Stomach smooth muscle (tissue), 2 donors: ENCODE measurements around the gene ARID1B.

Experiments used
- H3K27ac ChIP-seq: one replicate; pipeline ENCODE4 v1.7.0; 2013; ENCODE audit warnings: mild to moderate bottlenecking, low read length, inconsistent platforms
- H3K27me3 ChIP-seq, 2 donors: one replicate each; pipeline ENCODE4 v1.7.0; 2013; ENCODE audit warnings: low read length in 2 of 2; ENCODE audit not compliant: insufficient read depth in 2 of 2, control insufficient read depth in 1 of 2
- H3K36me3 ChIP-seq, 2 donors: one replicate each; pipeline ENCODE4 v1.7.0; 2013; ENCODE audit warnings: low read length in 2 of 2; ENCODE audit not compliant: control insufficient read depth in 2 of 2, insufficient read depth in 2 of 2
- H3K4me1 ChIP-seq: one replicate; pipeline ENCODE4 v1.7.0; 2013; ENCODE audit warnings: low read length; ENCODE audit not compliant: control insufficient read depth, insufficient read depth
- H3K4me3 ChIP-seq, 2 donors: one replicate each; pipeline ENCODE4 v1.7.0; 2013; ENCODE audit warnings: low read length in 2 of 2
- H3K9ac ChIP-seq, 2 donors: one replicate each; pipeline ENCODE4 v1.7.0; 2013; ENCODE audit warnings: low read length in 2 of 2, mild to moderate bottlenecking in 1 of 2
- H3K9me3 ChIP-seq, 2 donors: one replicate each; pipeline ENCODE4 v1.7.0; 2013; ENCODE audit warnings: low read length in 2 of 2; ENCODE audit not compliant: control insufficient read depth in 2 of 2
- donor health status: healthy.
- donor health status: Pancreatic carcinoma.

Gene ARID1B

GRCh38 chr6:157021993-157022740, 245.0 kb downstream of the ARID1B start:
- H3K36me3 ChIP-seq: no peaks in the 10 kb centered on the region
- peaks cover 8% of the 10 kb centered on the region for H3K4me1 ChIP-seq
- peak overlapping the region; percentile 95 for H3K27ac ChIP-seq
- H3K9ac ChIP-seq: peak overlapping the region; percentile 89 to 93
- H3K9me3 ChIP-seq: no peaks in the 10 kb centered on the region
- peak overlapping the region; percentile 75 to 83 for H3K4me3 ChIP-seq
- no peaks in the 10 kb centered on the region for H3K27me3 ChIP-seq

GRCh38 chr6:157023958-157024357, 246.8 kb downstream of the ARID1B start:
- peaks cover 8% of the 10 kb centered on the region for H3K4me1 ChIP-seq
- H3K27me3 ChIP-seq: no peaks in the 10 kb centered on the region
- no peaks in the 10 kb centered on the region for H3K9me3 ChIP-seq
- no peak overlapping the region for H3K4me3 ChIP-seq
- H3K36me3 ChIP-seq: no peaks in the 10 kb centered on the region
- H3K27ac ChIP-seq: no peak overlapping the region
- H3K9ac ChIP-seq: no peak overlapping the region

- H3K9ac ChIP-seq: no peak overlapping the region
- no peaks in the 10 kb centered on the region for H3K9me3 ChIP-seq
- H3K36me3 ChIP-seq: no peaks in the 10 kb centered on the region
- peak overlapping the region; percentile 31 for H3K27ac ChIP-seq
- peaks cover 8% of the 10 kb centered on the region for H3K4me1 ChIP-seq
- no peaks in the 10 kb centered on the region for H3K27me3 ChIP-seq
- no peak overlapping the region for H3K4me3 ChIP-seq
Observed at GRCh38 chr6:157024745-157025144, 247.6 kb downstream of the ARID1B start.

GRCh38 chr6:157025437-157025836, 248.3 kb downstream of the ARID1B start:
- H3K27ac ChIP-seq: no peak overlapping the region
- no peaks in the 10 kb centered on the region for H3K27me3 ChIP-seq
- no peak overlapping the region for H3K9ac ChIP-seq

GRCh38 chr6:157029980-157030690, 253.0 kb downstream of the ARID1B start:
- peaks cover under 1% of the 10 kb centered on the region for H3K4me1 ChIP-seq
- no peak overlapping the region for H3K4me3 ChIP-seq
- no peaks in the 10 kb centered on the region for H3K36me3 ChIP-seq
- no peak overlapping the region for H3K9ac ChIP-seq
- no peaks in the 10 kb centered on the region for H3K9me3 ChIP-seq
- no peaks in the 10 kb centered on the region for H3K27me3 ChIP-seq
- no peak overlapping the region for H3K27ac ChIP-seq

More at GRCh38 chr6:157025437-157025836, 248.3 kb downstream of the ARID1B start:
- peaks cover 8% of the 10 kb centered on the region for H3K4me1 ChIP-seq
- H3K9me3 ChIP-seq: no peaks in the 10 kb centered on the region
- H3K4me3 ChIP-seq: no peak overlapping the region
- H3K36me3 ChIP-seq: no peaks in the 10 kb centered on the region

- Histone ChIP-seq H3K9me3 (no peaks in the 10 kb centered on the region), H3K9ac (no peak overlapping the region), H3K4me3 (no peak overlapping the region), H3K27ac (no peak overlapping the region), H3K27me3 (no peaks in the 10 kb centered on the region), H3K4me1 (peaks cover 6% of the 10 kb centered on the region), H3K36me3 (no peaks in the 10 kb centered on the region)
Observed at GRCh38 chr6:157030755-157031154, 253.6 kb downstream of the ARID1B start.

- H3K4me1 ChIP-seq: peaks cover 15% of the 10 kb centered on the region
- no peak overlapping the region for H3K27ac ChIP-seq
- H3K4me3 ChIP-seq: peak overlapping the region; percentile 68 to 86
- no peaks in the 10 kb centered on the region for H3K27me3 ChIP-seq
- H3K36me3 ChIP-seq: no peaks in the 10 kb centered on the region
- no peaks in the 10 kb centered on the region for H3K9me3 ChIP-seq
- H3K9ac ChIP-seq: peak overlapping the region in 1 of 2 donors; percentile 70
Observed at GRCh38 chr6:157032923-157033322, 255.7 kb downstream of the ARID1B start.

- no peak overlapping the region for H3K27ac ChIP-seq
- H3K4me3 ChIP-seq: peak overlapping the region; percentile 68 to 86
- H3K9ac ChIP-seq: peak overlapping the region; percentile 37 to 70
- no peaks in the 10 kb centered on the region for H3K9me3 ChIP-seq
- H3K4me1 ChIP-seq: peaks cover 15% of the 10 kb centered on the region
- no peaks in the 10 kb centered on the region for H3K27me3 ChIP-seq
- no peaks in the 10 kb centered on the region for H3K36me3 ChIP-seq
Observed at GRCh38 chr6:157033428-157034140, 256.4 kb downstream of the ARID1B start.

GRCh38 chr6:157034436-157035230, 257.5 kb downstream of the ARID1B start:
- Histone ChIP-seq H3K9me3 (no peaks in the 10 kb centered on the region), H3K36me3 (no peaks in the 10 kb centered on the region), H3K4me1 (peaks cover 15% of the 10 kb centered on the region), H3K27ac (no peak overlapping the region), H3K27me3 (no peaks in the 10 kb centered on the region), H3K4me3 (no peak overlapping the region), H3K9ac (peak overlapping the region in 1 of 2 donors; percentile 42)

- no peak overlapping the region for H3K27ac ChIP-seq
- H3K9me3 ChIP-seq: no peaks in the 10 kb centered on the region
- H3K9ac ChIP-seq: no peak overlapping the region
Observed at GRCh38 chr6:157035546-157035945, 258.4 kb downstream of the ARID1B start.

More at GRCh38 chr6:157035546-157035945, 258.4 kb downstream of the ARID1B start:
- Histone ChIP-seq H3K36me3 (no peaks in the 10 kb centered on the region), H3K4me1 (peaks cover 15% of the 10 kb centered on the region), H3K27me3 (no peaks in the 10 kb centered on the region), H3K4me3 (no peak overlapping the region)
